Naive thymus-derived CD4-positive, alpha-beta T cell (primary cell): Measurements from ENCODE around the gene CHRNE. TPM values are rescaled to one million over a fixed set of nuclear protein-coding genes. Genes with fewer than 3 reads are reported as not detected.

Experiments used
- ATAC-seq: fragments of 150-1000 bp; cut with Tn5 transposase; 2 replicates; pipeline ENCODE4 v1.10.0; 2021; ENCODE audit warnings: mild to moderate bottlenecking, moderate library complexity
- CTCF ChIA-PET: fragments of 350-600 bp; sonication (Branson Sonifier 250); formaldehyde crosslinking; loops from one replicate; lab custom pipeline; 2021; ENCODE audit warnings: antibody characterized with exemption; lab: Charles Lee
- POLR2A ChIA-PET: fragments of 350-600 bp; sonication (Branson Sonifier 250); formaldehyde crosslinking; loops from one replicate; lab custom pipeline; 2021; ENCODE audit warnings: antibody characterized with exemption, inconsistent platforms; lab: Charles Lee
- DNase-seq, 9 donors: peaks; one replicate each; pipeline versions ENCODE4 v3.0.0 to v3.0.0-alpha.2; 2020 to 2022; ENCODE audit warnings: mixed read lengths in 1 of 9
- H3K27ac ChIP-seq: one replicate; pipeline ENCODE4 v1.7.0; 2013; ENCODE audit warnings: mild to moderate bottlenecking, low read depth, low read length, moderate library complexity
- H3K27me3 ChIP-seq, 2 donors: one replicate each; pipeline ENCODE4 v1.7.0; 2013; ENCODE audit warnings: low read length in 2 of 2, mild to moderate bottlenecking in 2 of 2, moderate library complexity in 2 of 2; ENCODE audit not compliant: control insufficient read depth in 2 of 2, insufficient read depth in 2 of 2
- H3K36me3 ChIP-seq, 3 experiments: 1 replicate in 2 of 3; 2 replicates in 1 of 3; pipeline ENCODE4 v1.7.0; 2013; ENCODE audit warnings: low read length in 3 of 3, mild to moderate bottlenecking in 3 of 3, moderate library complexity in 1 of 3; ENCODE audit not compliant: insufficient read depth in 3 of 3, control insufficient read depth in 2 of 3
- H3K4me1 ChIP-seq, 2 donors: one replicate each; pipeline ENCODE4 v1.7.0; 2013; ENCODE audit warnings: low read length in 2 of 2, mild to moderate bottlenecking in 2 of 2, moderate library complexity in 1 of 2; ENCODE audit not compliant: control insufficient read depth in 2 of 2, insufficient read depth in 2 of 2
- H3K4me3 ChIP-seq: 2 replicates; pipeline ENCODE4 v1.7.0; 2013; ENCODE audit warnings: mild to moderate bottlenecking, low read length
- H3K9me3 ChIP-seq, 3 experiments: 1 replicate in 2 of 3; 2 replicates in 1 of 3; pipeline ENCODE4 v1.7.0; 2013; ENCODE audit warnings: low read length in 3 of 3; ENCODE audit not compliant: control insufficient read depth in 2 of 3
- H3K27ac Mint-ChIP-seq, 9 donors: one replicate each; pipeline ENCODE4 v1.8.0; 2020 to 2022; ENCODE audit warnings: mixed read lengths in 9 of 9, mild to moderate bottlenecking in 8 of 9, moderate library complexity in 5 of 9, inconsistent platforms in 2 of 9
- H3K27me3 Mint-ChIP-seq, 5 donors: one replicate each; pipeline ENCODE4 v1.8.0; 2021 to 2022; ENCODE audit warnings: mixed read lengths in 5 of 5, mild to moderate bottlenecking in 1 of 5
- H3K36me3 Mint-ChIP-seq, 5 donors: one replicate each; pipeline ENCODE4 v1.8.0; 2020 to 2022; ENCODE audit warnings: mixed read lengths in 5 of 5, mild to moderate bottlenecking in 3 of 5, inconsistent platforms in 1 of 5
- H3K4me1 Mint-ChIP-seq, 7 donors: one replicate each; pipeline ENCODE4 v1.8.0; 2020 to 2022; ENCODE audit warnings: mixed read lengths in 7 of 7, mild to moderate bottlenecking in 3 of 7, inconsistent platforms in 1 of 7
- H3K4me3 Mint-ChIP-seq, 10 donors: one replicate each; pipeline ENCODE4 v1.8.0; 2020 to 2022; ENCODE audit warnings: mild to moderate bottlenecking in 10 of 10, mixed read lengths in 10 of 10, moderate library complexity in 6 of 10, inconsistent platforms in 2 of 10
- H3K9me3 Mint-ChIP-seq, 11 donors: one replicate each; pipeline ENCODE4 v1.8.0; 2020 to 2022; ENCODE audit warnings: mixed read lengths in 11 of 11, mild to moderate bottlenecking in 4 of 11, inconsistent platforms in 1 of 11, moderate library complexity in 1 of 11
- intact Hi-C, 2 donors: fragments of 100-400 bp; cut with micrococcal nuclease; formaldehyde crosslinking; loops; one replicate each; pipeline ENCODE4 v1.15.1; 2023
- polyA plus RNA-seq, 2 donors: library from polyadenylated mRNA; unstranded; fragments of 300-500 nt; fragmentation: Illumina TruSeq; gene quantifications; one replicate each; pipeline ENCODE4 v1.2.3, GENCODE V29; 2021
- total RNA-seq, 6 experiments: library from RNA in 5 of 6; stranded (reverse) in 5 of 6; gene quantifications; 1 replicate in 5 of 6; 2 replicates in 1 of 6; pipeline ENCODE4 v1.2.3 and lab custom pipeline; 2021 to 2026

The CHRNE gene
- total and polyA plus RNA-seq, 7 experiments from 2014 or later, result 0.24 to 6.5 (median 0.77) TPM; not detected in 1

GRCh38 chr17:4854111-4854681 is 48.7 kb downstream of the CHRNE start:
- Mint-ChIP-seq H3K27ac (peak overlapping the region in 3 of 9 donors; percentile 12 to 67 (median 12)), H3K4me1 (peaks cover 40 to 66% (median 61%) of the 10 kb centered on the region in 7 donors), H3K27me3 (no peaks in the 10 kb centered on the region), H3K4me3 (no peak overlapping the region), H3K9me3 (peaks cover 0 to 8% (median 5%) of the 10 kb centered on the region in 11 donors), H3K36me3 (peaks cover 0 to 42% (median 20%) of the 10 kb centered on the region in 5 donors)
- Histone ChIP-seq H3K4me1 (peaks cover 0 to 8% of the 10 kb centered on the region in 2 donors), H3K27ac (no peak overlapping the region), H3K27me3 (no peaks in the 10 kb centered on the region), H3K9me3 (no peaks in the 10 kb centered on the region), H3K4me3 (no peak overlapping the region), H3K36me3 (peaks cover 0 to 17% (median 6%) of the 10 kb centered on the region in 3 experiments)
- ChIA-PET POLR2A (no interaction called here), CTCF (no interaction called here)
- intact Hi-C loops, result no loop called here
- DNase-seq (no peak), ATAC-seq (no peak)

GRCh38 chr17:4853208-4853671 is 49.7 kb downstream of the CHRNE start:
- Mint-ChIP-seq H3K27ac (peak overlapping the region in 3 of 9 donors; percentile 62 to 91 (median 69)), H3K27me3 (no peaks in the 10 kb centered on the region), H3K4me3 (peak overlapping the region in 1 of 10 donors; percentile 6), H3K9me3 (peaks cover 0 to 8% (median 5%) of the 10 kb centered on the region in 11 donors), H3K4me1 (peaks cover 38 to 67% (median 53%) of the 10 kb centered on the region in 7 donors), H3K36me3 (peaks cover 0 to 44% (median 20%) of the 10 kb centered on the region in 5 donors)
- H3K27me3 ChIP-seq, result no peaks in the 10 kb centered on the region
- ChIA-PET CTCF (no interaction called here), POLR2A (no interaction called here)
- H3K27ac ChIP-seq, result no peak overlapping the region
- intact Hi-C loops, result no loop called here
- ATAC-seq (no peak), DNase-seq (no peak)
- H3K9me3 ChIP-seq, result no peaks in the 10 kb centered on the region
- peaks cover 0 to 8% of the 10 kb centered on the region in 2 donors for H3K4me1 ChIP-seq
- peaks cover 0 to 17% (median 4%) of the 10 kb centered on the region in 3 experiments for H3K36me3 ChIP-seq
- H3K4me3 ChIP-seq, result no peak overlapping the region

GRCh38 chr17:4852567-4853207 is 50.2 kb downstream of the CHRNE start:
- Mint-ChIP-seq H3K27ac (peak overlapping the region in 8 of 9 donors; percentile 5 to 90 (median 59)), H3K27me3 (no peaks in the 10 kb centered on the region), H3K36me3 (peaks cover 0 to 43% (median 18%) of the 10 kb centered on the region in 5 donors), H3K4me3 (peak overlapping the region in 4 of 10 donors; percentile 6 to 37 (median 28)), H3K4me1 (peaks cover 39 to 65% (median 47%) of the 10 kb centered on the region in 7 donors), H3K9me3 (peaks cover 0 to 8% (median 5%) of the 10 kb centered on the region in 11 donors)
- no peaks in the 10 kb centered on the region for H3K27me3 ChIP-seq
- ChIA-PET CTCF (no interaction called here), POLR2A (no interaction called here)
- ATAC-seq (peak; percentile 54), DNase-seq (peak in 6 of 9 donors; percentile 16 to 61 (median 32))
- no peaks in the 10 kb centered on the region for H3K9me3 ChIP-seq
- H3K27ac ChIP-seq, result no peak overlapping the region
- no peak overlapping the region for H3K4me3 ChIP-seq
- intact Hi-C loops, result no loop called here
- peaks cover 0 to 8% of the 10 kb centered on the region in 2 donors for H3K4me1 ChIP-seq
- H3K36me3 ChIP-seq, result peaks cover 0 to 17% (median 4%) of the 10 kb centered on the region in 3 experiments

GRCh38 chr17:4851084-4851483 is 51.8 kb downstream of the CHRNE start:
- Mint-ChIP-seq H3K36me3 (peaks cover 0 to 33% (median 11%) of the 10 kb centered on the region in 5 donors), H3K4me1 (peaks cover 34 to 59% (median 40%) of the 10 kb centered on the region in 7 donors), H3K27me3 (no peaks in the 10 kb centered on the region), H3K9me3 (peaks cover 0 to 8% (median 5%) of the 10 kb centered on the region in 11 donors), H3K27ac (no peak overlapping the region), H3K4me3 (no peak overlapping the region)
- ChIA-PET POLR2A (no interaction called here), CTCF (interaction anchor here (0.7 kb wide), 1 partner anchor 17 kb away, joined by 3 read pairs; no protein-coding TSS in a partner anchor)
- DNase-seq, result no peak
- H3K4me3 ChIP-seq, result no peak overlapping the region
- no peak for ATAC-seq
- H3K27me3 ChIP-seq, result no peaks in the 10 kb centered on the region
- intact Hi-C loops, result no loop called here
- no peaks in the 10 kb centered on the region for H3K9me3 ChIP-seq
- peaks cover 0 to 8% of the 10 kb centered on the region in 2 donors for H3K4me1 ChIP-seq
- peaks cover 0 to 7% (median 4%) of the 10 kb centered on the region in 3 experiments for H3K36me3 ChIP-seq
- H3K27ac ChIP-seq, result no peak overlapping the region

- H3K36me3 ChIP-seq, result peaks cover 0 to 6% (median 4%) of the 10 kb centered on the region in 3 experiments
Observed at GRCh38 chr17:4850246-4850645, 52.7 kb downstream of the CHRNE start.

GRCh38 chr17:4849011-4849536 is 53.8 kb downstream of the CHRNE start:
- Histone ChIP-seq H3K36me3 (peaks cover 0 to 8% (median 0%) of the 10 kb centered on the region in 3 experiments), H3K4me1 (peaks cover 0 to 7% of the 10 kb centered on the region in 2 donors), H3K27ac (no peak overlapping the region), H3K27me3 (no peaks in the 10 kb centered on the region), H3K4me3 (no peak overlapping the region), H3K9me3 (no peaks in the 10 kb centered on the region)
- ChIA-PET CTCF (interaction anchor here (0.6 kb wide), 1 partner anchor 545 kb away, joined by 3 read pairs; no protein-coding TSS in a partner anchor), POLR2A (no interaction called here)
- no peak overlapping the region for H3K27ac Mint-ChIP-seq
- no peak overlapping the region for H3K4me3 Mint-ChIP-seq
- H3K4me1 Mint-ChIP-seq, result peaks cover 33 to 65% (median 43%) of the 10 kb centered on the region in 7 donors
- DNase-seq (no peak), ATAC-seq (no peak)
- H3K27me3 Mint-ChIP-seq, result no peaks in the 10 kb centered on the region
- H3K36me3 Mint-ChIP-seq, result peaks cover 0 to 35% (median 11%) of the 10 kb centered on the region in 5 donors
- H3K9me3 Mint-ChIP-seq, result peaks cover 0 to 8% (median 5%) of the 10 kb centered on the region in 11 donors
- intact Hi-C loops, result no loop called here

More at GRCh38 chr17:4850246-4850645, 52.7 kb downstream of the CHRNE start:
- Histone ChIP-seq H3K27ac (no peak overlapping the region), H3K4me1 (peaks cover 0 to 8% of the 10 kb centered on the region in 2 donors), H3K4me3 (no peak overlapping the region), H3K27me3 (no peaks in the 10 kb centered on the region), H3K9me3 (no peaks in the 10 kb centered on the region)
- H3K9me3 Mint-ChIP-seq, result peaks cover 0 to 8% (median 5%) of the 10 kb centered on the region in 11 donors
- no peaks in the 10 kb centered on the region for H3K27me3 Mint-ChIP-seq
- DNase-seq, result no peak
- no peak for ATAC-seq
- H3K4me1 Mint-ChIP-seq, result peaks cover 34 to 62% (median 43%) of the 10 kb centered on the region in 7 donors
- CTCF ChIA-PET, result interaction anchor here (0.7 kb wide), 1 partner anchor 16 kb away, joined by 3 read pairs; no protein-coding TSS in a partner anchor
- no peak overlapping the region for H3K4me3 Mint-ChIP-seq
- peaks cover 0 to 36% (median 11%) of the 10 kb centered on the region in 5 donors for H3K36me3 Mint-ChIP-seq
- intact Hi-C loops, result no loop called here
- no peak overlapping the region for H3K27ac Mint-ChIP-seq
- POLR2A ChIA-PET, result no interaction called here
